NAMALWA (cell line): ENCODE measurements around the gene PRRX2.
"Not testable (repeated sequence)": the region's sequence is repeated elsewhere in the genome, so short reads cannot be mapped to it uniquely, and the experiment has no call there.

ENCODE experiments used
- DNase-seq: peaks from one replicate; pipeline ENCODE4 v3.0.0-alpha.2; 2015; ENCODE audit warnings: low spot score

Gene PRRX2

GRCh38 chr9:129654554-129655040 lies 10.8 kb upstream of the PRRX2 start:
- DNase-seq: no peak

- DNase-seq: no peak
Observed at GRCh38 chr9:129655154-129655553, 10.3 kb upstream of the PRRX2 start.

GRCh38 chr9:129655696-129656095 lies 9.8 kb upstream of the PRRX2 start:
- no peak for DNase-seq

GRCh38 chr9:129656795-129657390 lies 8.6 kb upstream of the PRRX2 start:
- DNase-seq: no peak

- no peak for DNase-seq
Observed at GRCh38 chr9:129661029-129661428, 4.4 kb upstream of the PRRX2 start.

- DNase-seq: not testable (repeated sequence)
Observed at GRCh38 chr9:129662239-129662638, 3.2 kb upstream of the PRRX2 start.

- no peak for DNase-seq
Observed at GRCh38 chr9:129664746-129665388, 580 bp upstream of the PRRX2 start.

- no peak for DNase-seq
Observed at GRCh38 chr9:129665814-129666520, 520 bp downstream of the PRRX2 start.

- DNase-seq: no peak
Observed at GRCh38 chr9:129666575-129666974, 1.1 kb downstream of the PRRX2 start.

- DNase-seq: no peak
Observed at GRCh38 chr9:129667378-129667777, 1.9 kb downstream of the PRRX2 start.

GRCh38 chr9:129667850-129668249 lies 2.4 kb downstream of the PRRX2 start:
- no peak for DNase-seq

GRCh38 chr9:129669141-129669718 lies 3.8 kb downstream of the PRRX2 start:
- DNase-seq: no peak

- no peak for DNase-seq
Observed at GRCh38 chr9:129669946-129670345, 4.5 kb downstream of the PRRX2 start.

- no peak for DNase-seq
Observed at GRCh38 chr9:129671065-129671464, 5.6 kb downstream of the PRRX2 start.

- no peak for DNase-seq
Observed at GRCh38 chr9:129671519-129671918, 6.1 kb downstream of the PRRX2 start.

GRCh38 chr9:129672702-129673101 lies 7.3 kb downstream of the PRRX2 start:
- no peak for DNase-seq

- DNase-seq: no peak
Observed at GRCh38 chr9:129673602-129674001, 8.2 kb downstream of the PRRX2 start.

GRCh38 chr9:129674229-129674628 lies 8.8 kb downstream of the PRRX2 start:
- DNase-seq: no peak

- no peak for DNase-seq
Observed at GRCh38 chr9:129675620-129676019, 10.2 kb downstream of the PRRX2 start.

GRCh38 chr9:129676287-129676686 lies 10.8 kb downstream of the PRRX2 start:
- DNase-seq: no peak

GRCh38 chr9:129676975-129677374 lies 11.5 kb downstream of the PRRX2 start:
- no peak for DNase-seq

GRCh38 chr9:129677456-129677855 lies 12.0 kb downstream of the PRRX2 start:
- DNase-seq: no peak

- no peak for DNase-seq
Observed at GRCh38 chr9:129678844-129679243, 13.4 kb downstream of the PRRX2 start.
